Fibroblast of the aortic adventitia (primary cell): ENCODE data around the gene MYMX. TPM values are rescaled to one million over a fixed set of nuclear protein-coding genes. Genes with fewer than 3 reads are reported as not detected.

Experiments used
- DNase-seq: peaks from one replicate; pipeline ENCODE4 v3.0.0-alpha.2; 2010; ENCODE audit warnings: low read depth
- H3K4me3 ChIP-seq: 2 replicates; pipeline ENCODE4 v1.5.1; 2011; ENCODE audit warnings: low read depth, mild to moderate bottlenecking, control low read depth, low read length, moderate library complexity
- total RNA-seq: library from RNA; depleted of rRNA; stranded (reverse); fragments of >200 nt; gene quantifications from 2 replicates; pipeline ENCODE4 v1.2.3, GENCODE V29; 2012; ENCODE audit warnings: low replicate concordance
- TF ChIP-seq, protein P1 (sequence below): IDR thresholded peaks from 2 replicates; pipeline ENCODE4 v1.5.1; 2011; ENCODE audit warnings: mild to moderate bottlenecking, low read length, control low read depth, inconsistent platforms; ENCODE audit not compliant: insufficient read depth

Gene MYMX
- total RNA-seq, 1 donor, result not detected

DNA sequence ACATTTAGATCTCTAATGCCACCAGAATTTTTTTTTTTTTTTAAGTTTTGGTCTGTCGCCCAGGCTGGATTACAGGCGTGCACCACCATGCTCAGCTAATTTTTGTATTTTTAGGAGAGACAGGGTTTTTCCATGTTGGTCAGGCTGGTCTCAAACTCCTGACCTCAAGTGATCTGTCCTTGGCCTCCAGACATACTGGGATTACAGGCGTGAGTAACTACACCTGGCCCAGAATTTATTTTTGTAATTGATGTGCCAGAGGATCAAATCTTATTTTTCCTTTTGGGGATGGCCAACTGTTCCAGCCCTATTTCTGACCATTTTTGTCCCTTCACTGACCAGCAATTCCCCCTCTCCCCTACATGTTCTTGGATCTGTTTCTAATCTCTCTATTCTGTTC lies 18.0 kb upstream of the MYMX start:
- no peak overlapping the region for H3K4me3 ChIP-seq
- TF ChIP-seq, protein P1, sequence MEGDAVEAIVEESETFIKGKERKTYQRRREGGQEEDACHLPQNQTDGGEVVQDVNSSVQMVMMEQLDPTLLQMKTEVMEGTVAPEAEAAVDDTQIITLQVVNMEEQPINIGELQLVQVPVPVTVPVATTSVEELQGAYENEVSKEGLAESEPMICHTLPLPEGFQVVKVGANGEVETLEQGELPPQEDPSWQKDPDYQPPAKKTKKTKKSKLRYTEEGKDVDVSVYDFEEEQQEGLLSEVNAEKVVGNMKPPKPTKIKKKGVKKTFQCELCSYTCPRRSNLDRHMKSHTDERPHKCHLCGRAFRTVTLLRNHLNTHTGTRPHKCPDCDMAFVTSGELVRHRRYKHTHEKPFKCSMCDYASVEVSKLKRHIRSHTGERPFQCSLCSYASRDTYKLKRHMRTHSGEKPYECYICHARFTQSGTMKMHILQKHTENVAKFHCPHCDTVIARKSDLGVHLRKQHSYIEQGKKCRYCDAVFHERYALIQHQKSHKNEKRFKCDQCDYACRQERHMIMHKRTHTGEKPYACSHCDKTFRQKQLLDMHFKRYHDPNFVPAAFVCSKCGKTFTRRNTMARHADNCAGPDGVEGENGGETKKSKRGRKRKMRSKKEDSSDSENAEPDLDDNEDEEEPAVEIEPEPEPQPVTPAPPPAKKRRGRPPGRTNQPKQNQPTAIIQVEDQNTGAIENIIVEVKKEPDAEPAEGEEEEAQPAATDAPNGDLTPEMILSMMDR, result no peak
- no peak for DNase-seq

DNA sequence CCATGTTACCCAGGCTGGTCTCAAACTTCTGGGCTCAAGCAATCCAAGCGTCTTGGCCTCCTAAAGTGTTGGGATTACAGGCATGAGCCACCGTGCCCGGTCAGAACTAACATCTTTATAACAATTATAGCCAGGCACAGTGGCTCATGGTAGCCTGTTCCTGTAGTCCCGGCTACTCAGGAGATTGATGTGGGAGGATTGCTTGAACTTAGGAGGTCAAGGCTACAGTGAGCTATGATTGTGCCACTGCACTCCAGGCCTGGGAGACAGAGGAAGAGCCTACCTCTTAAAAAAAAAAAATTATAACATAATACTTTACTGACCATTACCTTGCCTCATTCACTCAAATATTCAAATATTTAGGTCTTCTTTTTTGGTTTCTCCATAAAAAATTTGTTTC lies 16.8 kb upstream of the MYMX start:
- H3K4me3 ChIP-seq, result no peak overlapping the region
- TF ChIP-seq, protein P1, result no peak
- no peak for DNase-seq

DNA sequence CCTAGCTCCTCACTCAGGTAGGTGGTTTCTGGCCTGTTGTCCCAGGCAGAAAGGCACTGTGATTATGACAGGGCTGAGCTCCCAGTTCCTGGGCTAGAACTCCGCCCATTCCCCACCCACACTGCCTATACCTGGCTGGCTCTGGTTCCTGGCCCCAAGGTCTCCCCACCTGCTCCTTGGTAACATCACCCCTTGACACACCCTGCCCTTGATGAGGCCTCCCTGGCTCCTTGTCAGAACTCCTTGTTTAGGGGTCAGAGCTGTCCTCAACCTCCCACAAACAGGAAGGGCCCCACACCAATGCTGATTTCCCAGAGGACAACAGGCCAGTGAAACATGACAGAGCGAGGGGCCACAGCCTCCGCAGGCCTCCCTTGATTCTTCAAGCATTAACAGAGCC lies 15.5 kb upstream of the MYMX start:
- TF ChIP-seq, protein P1, result no peak
- no peak for DNase-seq
- no peak overlapping the region for H3K4me3 ChIP-seq

DNA sequence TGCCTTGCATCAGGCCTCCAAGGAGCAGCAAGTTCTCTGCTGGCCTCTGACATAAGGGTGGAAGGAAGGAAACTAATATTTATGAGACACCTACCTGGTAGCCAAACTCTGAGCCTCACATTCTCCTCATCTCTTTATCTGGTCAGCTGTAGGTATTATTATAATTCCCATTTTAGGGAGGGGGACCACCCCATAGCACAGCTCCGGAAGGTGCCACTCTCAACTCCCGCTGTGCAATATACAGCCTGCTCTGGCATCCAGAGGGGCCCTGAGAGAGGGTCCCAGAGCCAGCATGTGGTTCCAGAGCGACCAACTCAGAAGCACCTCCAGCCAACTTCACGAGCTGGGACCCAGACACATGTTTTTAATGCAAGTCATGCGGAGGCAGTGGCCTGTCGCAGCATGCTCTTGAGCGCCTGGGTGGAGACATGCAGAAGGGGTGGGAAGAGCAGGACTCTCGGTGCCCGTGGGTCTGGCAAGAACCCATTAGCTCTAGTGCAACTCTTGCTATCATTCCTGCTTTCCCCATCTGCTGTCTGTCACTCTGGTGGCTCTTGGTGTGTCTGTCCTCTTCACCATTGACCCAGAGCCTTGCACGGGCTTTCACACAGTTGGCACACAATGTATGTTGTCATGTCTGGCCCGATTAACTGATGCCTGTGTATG lies 15.0 kb upstream of the MYMX start:
- no peak for DNase-seq

DNA sequence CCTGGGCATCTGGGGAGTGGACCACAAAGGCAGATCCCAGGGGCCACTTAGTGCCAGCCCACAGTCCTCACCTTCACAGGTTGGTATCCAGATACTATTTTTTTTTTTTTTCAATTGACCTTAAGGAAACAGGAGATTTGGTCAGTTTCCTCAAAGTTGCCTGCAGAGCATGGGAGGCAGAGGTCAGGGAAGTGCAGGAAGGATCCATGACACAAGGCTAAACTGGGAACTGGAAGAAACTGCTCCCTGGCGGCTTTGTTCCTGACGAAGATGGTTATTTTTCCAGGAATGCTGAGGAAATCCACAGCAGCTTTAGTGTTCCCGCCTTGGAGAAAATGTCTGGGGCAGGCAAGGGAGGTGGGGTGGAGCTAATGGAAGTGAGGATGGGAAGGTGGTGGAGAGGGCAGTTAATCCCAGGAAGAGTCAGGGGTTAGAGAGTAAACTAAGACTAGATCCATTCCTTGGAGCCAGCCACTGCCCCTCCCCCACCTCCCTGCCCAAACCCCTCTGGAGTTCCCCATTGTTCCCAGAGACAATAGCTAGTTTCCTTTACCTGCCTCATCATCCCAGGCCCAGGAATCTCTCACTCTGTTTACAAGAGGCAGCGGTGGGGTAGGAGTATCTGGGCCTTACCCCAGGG lies 14.3 kb upstream of the MYMX start:
- H3K4me3 ChIP-seq, result no peak overlapping the region
- DNase-seq, result no peak
- TF ChIP-seq, protein P1, result no peak

More for the DNA sequence above, 15.0 kb upstream of the MYMX start:
- no peak overlapping the region for H3K4me3 ChIP-seq
- TF ChIP-seq, protein P1, result no peak

DNA sequence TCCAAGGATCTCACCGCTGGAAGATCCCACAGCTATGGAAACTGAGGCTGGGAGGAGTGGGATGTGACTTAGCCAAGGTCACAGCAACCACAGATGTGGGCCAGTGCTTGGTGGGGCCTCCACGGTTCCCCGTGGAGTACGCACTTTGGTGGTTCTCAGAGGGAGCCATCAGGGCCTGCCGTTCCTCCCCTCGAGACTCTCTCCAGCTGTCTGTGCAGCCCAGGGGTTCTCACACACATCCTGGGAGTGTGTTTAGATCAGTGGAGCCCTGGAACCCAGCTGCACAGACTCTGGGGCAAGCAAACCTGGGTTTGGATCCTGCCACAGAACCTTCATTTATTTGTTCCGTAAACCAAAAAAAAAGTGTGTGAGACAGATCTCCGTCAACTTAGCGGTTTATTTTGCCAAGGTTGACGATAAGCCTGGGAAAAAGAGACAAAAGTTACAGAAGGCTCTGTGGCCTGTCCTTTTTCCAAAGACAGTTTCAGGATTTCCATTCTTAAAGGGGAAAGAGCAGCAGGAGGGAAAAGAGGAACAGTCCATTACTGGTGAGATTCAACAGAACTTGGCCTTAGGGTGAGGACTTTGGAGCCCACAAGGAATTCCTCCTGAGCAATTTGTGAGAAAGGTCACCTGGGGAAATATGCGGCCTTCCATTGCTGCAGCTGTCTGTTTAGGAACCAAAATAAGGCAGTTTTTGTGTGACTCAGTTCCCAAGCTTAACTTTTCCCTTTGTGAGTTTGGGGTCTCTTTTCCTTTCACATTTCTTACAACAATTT lies 13.6 kb upstream of the MYMX start:
- no peak overlapping the region for H3K4me3 ChIP-seq
- TF ChIP-seq, protein P1, result no peak
- no peak for DNase-seq
